ENCODE measurements around the gene LSAMP. TPM values are rescaled to one million over a fixed set of nuclear protein-coding genes. Genes with fewer than 3 reads are reported as not detected.

LSAMP gene
- total RNA-seq, 1 experiment from 2014 or later, result 0.90 TPM

GRCh38 chr3:116181159-116181558 is 264.1 kb downstream of the LSAMP start:
- H4K5ac ChIP-seq (ENCODE audit: insufficient read length, low read depth, low read length), result no peak overlapping the region
- no peaks in the 10 kb centered on the region for H4K20me1 ChIP-seq (ENCODE audit: control insufficient read depth, insufficient read depth, insufficient read length)
- H2BK12ac ChIP-seq (ENCODE audit: insufficient read length, low read depth, low read length), result no peak overlapping the region
- H4K8ac ChIP-seq (replicated peaks; ENCODE audit: insufficient read length, low read depth, low read length), result no peak overlapping the region
- H3K36me3 Mint-ChIP-seq (ENCODE audit: insufficient read depth in 1 of 3, low read depth in 3 of 3), result no peaks in the 10 kb centered on the region
- no peak overlapping the region for H2BK20ac ChIP-seq (ENCODE audit: low read depth, low read length, poor library complexity, severe bottlenecking)
- H3K9me3 ChIP-seq (ENCODE audit: control insufficient read depth, low read depth, low read length), result no peaks in the 10 kb centered on the region
- H3K27me3 ChIP-seq (ENCODE audit: insufficient read depth, low read length), result no peaks in the 10 kb centered on the region
- H2AK5ac ChIP-seq (ENCODE audit: insufficient read length, low read length), result no peak overlapping the region
- H3K9me3 Mint-ChIP-seq, result no peaks in the 10 kb centered on the region
- no peak overlapping the region for H3K27ac ChIP-seq (ENCODE audit: insufficient read length, low read depth, low read length)
- DNase-seq, result no peak
- no peaks in the 10 kb centered on the region for H3K27me3 Mint-ChIP-seq (ENCODE audit: low read depth)
- H3K18ac ChIP-seq (ENCODE audit: insufficient read length, low read depth, low read length), result no peak overlapping the region
- H3K56ac ChIP-seq (ENCODE audit: insufficient read length, low read depth, low read length), result no peak overlapping the region
- peaks cover 2% of the 10 kb centered on the region; the same call in 1 of the 2 replicates for H3K4me1 ChIP-seq (ENCODE audit: insufficient read depth, low read length)
- H3T11ph ChIP-seq (ENCODE audit: low read length), result no peak overlapping the region
- no peaks in the 10 kb centered on the region for H3K23me2 ChIP-seq (ENCODE audit: insufficient read length, low read depth, low read length, poor library complexity, severe bottlenecking)
- H2BK5ac ChIP-seq (ENCODE audit: insufficient read length, low read length), result no peak overlapping the region
- no peaks in the 10 kb centered on the region for H3K79me1 ChIP-seq (ENCODE audit: insufficient read depth, low read depth, low read length, poor library complexity, severe bottlenecking)
- no peak overlapping the region for H3K23ac ChIP-seq (ENCODE audit: insufficient read length, low read depth, low read length)
- no peak overlapping the region for H2BK120ac ChIP-seq (ENCODE audit: low read depth, low read length, poor library complexity, severe bottlenecking)
- no peak overlapping the region for H3K9ac ChIP-seq (ENCODE audit: extremely low read depth, insufficient read length, low read length)
- no peak for TF ChIP-seq CTCF (conservative IDR thresholded peaks at IDR 0.05)
- no peaks in the 10 kb centered on the region for H3K79me2 ChIP-seq (ENCODE audit: insufficient read depth, low read length)
- no peak overlapping the region for H2BK15ac ChIP-seq (ENCODE audit: low read depth, low read length)
- peaks cover 10 to 14% of the 10 kb centered on the region in 2 experiments for H3K4me1 Mint-ChIP-seq
- H4K91ac ChIP-seq (ENCODE audit: insufficient read length, low read depth, low read length), result no peak overlapping the region
- H3K4ac ChIP-seq (ENCODE audit: low read depth, low read length), result no peak overlapping the region
- no peak overlapping the region for H3K4me3 Mint-ChIP-seq
- no peak overlapping the region for H3K4me2 ChIP-seq (ENCODE audit: insufficient read depth, insufficient read length, low read length)
- H3K27ac Mint-ChIP-seq, result no peak overlapping the region
- H3K14ac ChIP-seq (ENCODE audit: insufficient read depth, low read length), result no peak overlapping the region
- no peak overlapping the region for H2AFZ ChIP-seq (ENCODE audit: low read length)
